Neural progenitor cell (in vitro differentiated cells): ENCODE results near the gene ARSA. TPM values are rescaled to one million over a fixed set of nuclear protein-coding genes. Genes with fewer than 3 reads are reported as not detected.

ENCODE experiments used
- DNase-seq: peaks from one replicate; pipeline ENCODE4 v3.0.0-alpha.2; 2016; ENCODE audit warnings: low spot score
- H2AFZ ChIP-seq: fragments of 200-600 bp; sonication (generic); replicated peaks from 2 replicates; pipeline ENCODE4 v1.6.1; 2016; ENCODE audit warnings: antibody characterized with exemption
- H3F3A ChIP-seq: fragments of 200-600 bp; sonication (generic); 2 replicates; pipeline ENCODE4 v1.6.1; 2016; ENCODE audit warnings: antibody characterized with exemption, low read depth
- H3K27ac ChIP-seq: fragments of 200-600 bp; sonication (generic); 2 replicates; pipeline ENCODE4 v1.5.1; 2016; ENCODE audit warnings: mild to moderate bottlenecking
- H3K27me3 ChIP-seq: fragments of 200-600 bp; sonication (generic); 2 replicates; pipeline ENCODE4 v1.6.1; 2016; ENCODE audit warnings: mild to moderate bottlenecking, moderate library complexity
- H3K36me3 ChIP-seq: fragments of 200-600 bp; sonication (generic); 2 replicates; pipeline ENCODE4 v1.5.1; 2016
- H3K4me1 ChIP-seq: fragments of 200-600 bp; sonication (generic); 2 replicates; pipeline ENCODE4 v1.6.1; 2016; ENCODE audit warnings: mixed run types
- H3K4me2 ChIP-seq: fragments of 200-600 bp; sonication (generic); 2 replicates; pipeline ENCODE4 v1.6.1; 2016
- H3K4me3 ChIP-seq: fragments of 200-600 bp; sonication (generic); 2 replicates; pipeline ENCODE4 v1.5.1; 2016
- H3K79me2 ChIP-seq: fragments of 200-600 bp; sonication (generic); 2 replicates; pipeline ENCODE4 v1.6.1; 2016; ENCODE audit warnings: low read depth
- H3K9ac ChIP-seq: fragments of 200-600 bp; sonication (generic); 2 replicates; pipeline ENCODE4 v1.6.1; 2016
- H3K9me3 ChIP-seq: fragments of 200-600 bp; sonication (generic); 2 replicates; pipeline ENCODE4 v1.5.1; 2016; ENCODE audit warnings: low read depth
- H4K20me1 ChIP-seq: fragments of 200-600 bp; sonication (generic); 2 replicates; pipeline ENCODE4 v1.6.1; 2016; ENCODE audit warnings: low read depth
- H3K27ac Mint-ChIP-seq: 3 replicates; pipeline ENCODE4 v1.8.0; 2021; ENCODE audit warnings: mixed read lengths
- H3K27me3 Mint-ChIP-seq: 2 replicates; pipeline ENCODE4 v1.8.0; 2022; ENCODE audit warnings: low read depth, mild to moderate bottlenecking, inconsistent platforms, moderate library complexity, mixed read lengths; ENCODE audit not compliant: insufficient read depth
- H3K36me3 Mint-ChIP-seq: 3 replicates; pipeline ENCODE4 v1.8.0; 2021; ENCODE audit warnings: mixed read lengths
- H3K4me1 Mint-ChIP-seq: 3 replicates; pipeline ENCODE4 v1.8.0; 2021; ENCODE audit warnings: mixed read lengths
- H3K4me3 Mint-ChIP-seq: 3 replicates; pipeline ENCODE4 v1.8.0; 2021; ENCODE audit warnings: mild to moderate bottlenecking, moderate library complexity, mixed read lengths
- H3K9me3 Mint-ChIP-seq: 3 replicates; pipeline ENCODE4 v1.8.0; 2020; ENCODE audit warnings: mixed read lengths
- CTCF ChIP-seq: fragments of 200-600 bp; sonication (generic); IDR thresholded peaks from 2 replicates; pipeline ENCODE4 v1.5.1; 2017; ENCODE audit warnings: antibody characterized with exemption, mild to moderate bottlenecking
- EZH2 ChIP-seq: fragments of 200-600 bp; sonication (generic); IDR thresholded peaks from 2 replicates; pipeline ENCODE4 v1.6.1; 2017; ENCODE audit warnings: antibody characterized with exemption, mild to moderate bottlenecking, moderate library complexity
- EZH2phosphoT487 ChIP-seq: fragments of 200-600 bp; sonication (generic); IDR thresholded peaks from 2 replicates; pipeline ENCODE4 v1.6.1; 2017; ENCODE audit warnings: antibody characterized with exemption
- total RNA-seq: library from RNA; depleted of rRNA; stranded (reverse); fragments of >200 nt; gene quantifications from 2 replicates; pipeline ENCODE4 v1.2.3, GENCODE V29; 2015; ENCODE audit warnings: low replicate concordance

ARSA gene
- total RNA-seq, 1 donor from 2014 or later: 4.2 TPM

- Mint-ChIP-seq H3K27ac (no peak overlapping the region), H3K27me3 (no peaks in the 10 kb centered on the region)
- H3K27ac ChIP-seq: no peak overlapping the region
Measured at GRCh38 chr22:50613291-50613981, 14.5 kb downstream of the ARSA start.

GRCh38 chr22:50612528-50613221 is 15.3 kb downstream of the ARSA start:
- TF ChIP-seq EZH2: no peak
- no peak for TF ChIP-seq EZH2phosphoT487
- no peak for TF ChIP-seq CTCF

More at GRCh38 chr22:50613291-50613981, 14.5 kb downstream of the ARSA start:
- Mint-ChIP-seq H3K4me3 (peak overlapping the region; percentile 22), H3K4me1 (peaks cover 3% of the 10 kb centered on the region), H3K36me3 (peaks cover 1% of the 10 kb centered on the region), H3K9me3 (peaks cover 3% of the 10 kb centered on the region)
- no peaks in the 10 kb centered on the region for H4K20me1 ChIP-seq
- H3F3A ChIP-seq: peaks cover 8% of the 10 kb centered on the region
- H3K27me3 ChIP-seq: peaks cover 25% of the 10 kb centered on the region
- DNase-seq: no peak
- no peak overlapping the region for H3K4me3 ChIP-seq
- H3K9ac ChIP-seq: no peak overlapping the region
- H3K36me3 ChIP-seq: no peaks in the 10 kb centered on the region
- H3K4me2 ChIP-seq: no peak overlapping the region
- TF ChIP-seq EZH2 (no peak), EZH2phosphoT487 (no peak), CTCF (no peak)
- H3K9me3 ChIP-seq: no peaks in the 10 kb centered on the region
- no peaks in the 10 kb centered on the region for H3K79me2 ChIP-seq
- H3K4me1 ChIP-seq: no peaks in the 10 kb centered on the region
- H2AFZ ChIP-seq: no peak overlapping the region

GRCh38 chr22:50612168-50612527 is 15.8 kb downstream of the ARSA start:
- H3K4me1 ChIP-seq: no peaks in the 10 kb centered on the region
- H3K27ac Mint-ChIP-seq: no peak overlapping the region
- H3K9ac ChIP-seq: no peak overlapping the region
- no peak overlapping the region for H3K4me3 Mint-ChIP-seq
- H3K4me3 ChIP-seq: no peak overlapping the region
- no peak overlapping the region for H3K27ac ChIP-seq
- no peak for TF ChIP-seq CTCF
- TF ChIP-seq EZH2phosphoT487: no peak
- no peak for TF ChIP-seq EZH2
- no peak for DNase-seq
- peaks cover 8% of the 10 kb centered on the region for H3F3A ChIP-seq
- H3K4me1 Mint-ChIP-seq: peaks cover 3% of the 10 kb centered on the region
- H3K9me3 ChIP-seq: no peaks in the 10 kb centered on the region
- peaks cover 1% of the 10 kb centered on the region for H3K36me3 Mint-ChIP-seq
- no peaks in the 10 kb centered on the region for H3K79me2 ChIP-seq
- no peak overlapping the region for H2AFZ ChIP-seq
- no peaks in the 10 kb centered on the region for H4K20me1 ChIP-seq
- no peak overlapping the region for H3K4me2 ChIP-seq
- H3K36me3 ChIP-seq: no peaks in the 10 kb centered on the region
- H3K27me3 ChIP-seq: peaks cover 25% of the 10 kb centered on the region
- H3K27me3 Mint-ChIP-seq: no peaks in the 10 kb centered on the region
- peaks cover 2% of the 10 kb centered on the region for H3K9me3 Mint-ChIP-seq

More at GRCh38 chr22:50612528-50613221, 15.3 kb downstream of the ARSA start:
- Histone ChIP-seq H3K27me3 (peaks cover 25% of the 10 kb centered on the region), H3K79me2 (no peaks in the 10 kb centered on the region), H2AFZ (no peak overlapping the region), H3K4me2 (no peak overlapping the region), H3F3A (peaks cover 8% of the 10 kb centered on the region), H3K4me3 (no peak overlapping the region), H4K20me1 (no peaks in the 10 kb centered on the region), H3K9ac (no peak overlapping the region), H3K4me1 (no peaks in the 10 kb centered on the region), H3K9me3 (no peaks in the 10 kb centered on the region), H3K36me3 (no peaks in the 10 kb centered on the region), H3K27ac (no peak overlapping the region)
- H3K27ac Mint-ChIP-seq: no peak overlapping the region
- no peaks in the 10 kb centered on the region for H3K27me3 Mint-ChIP-seq
- peak; percentile 52 for DNase-seq
- H3K4me1 Mint-ChIP-seq: peaks cover 3% of the 10 kb centered on the region
- H3K36me3 Mint-ChIP-seq: peaks cover 1% of the 10 kb centered on the region
- peaks cover 3% of the 10 kb centered on the region for H3K9me3 Mint-ChIP-seq
- H3K4me3 Mint-ChIP-seq: peak overlapping the region; percentile 43
